Measurements from ENCODE around the gene NHERF2. TPM values are rescaled to one million over a fixed set of nuclear protein-coding genes. Genes with fewer than 3 reads are reported as not detected.

NHERF2 gene
- total and polyA plus RNA-seq, 9 of the 15 experiments (the other 6 are each of a cell fraction or from before 2014, with no cell fraction given): 0.15 to 42.0 (median 12.5) TPM

DNA sequence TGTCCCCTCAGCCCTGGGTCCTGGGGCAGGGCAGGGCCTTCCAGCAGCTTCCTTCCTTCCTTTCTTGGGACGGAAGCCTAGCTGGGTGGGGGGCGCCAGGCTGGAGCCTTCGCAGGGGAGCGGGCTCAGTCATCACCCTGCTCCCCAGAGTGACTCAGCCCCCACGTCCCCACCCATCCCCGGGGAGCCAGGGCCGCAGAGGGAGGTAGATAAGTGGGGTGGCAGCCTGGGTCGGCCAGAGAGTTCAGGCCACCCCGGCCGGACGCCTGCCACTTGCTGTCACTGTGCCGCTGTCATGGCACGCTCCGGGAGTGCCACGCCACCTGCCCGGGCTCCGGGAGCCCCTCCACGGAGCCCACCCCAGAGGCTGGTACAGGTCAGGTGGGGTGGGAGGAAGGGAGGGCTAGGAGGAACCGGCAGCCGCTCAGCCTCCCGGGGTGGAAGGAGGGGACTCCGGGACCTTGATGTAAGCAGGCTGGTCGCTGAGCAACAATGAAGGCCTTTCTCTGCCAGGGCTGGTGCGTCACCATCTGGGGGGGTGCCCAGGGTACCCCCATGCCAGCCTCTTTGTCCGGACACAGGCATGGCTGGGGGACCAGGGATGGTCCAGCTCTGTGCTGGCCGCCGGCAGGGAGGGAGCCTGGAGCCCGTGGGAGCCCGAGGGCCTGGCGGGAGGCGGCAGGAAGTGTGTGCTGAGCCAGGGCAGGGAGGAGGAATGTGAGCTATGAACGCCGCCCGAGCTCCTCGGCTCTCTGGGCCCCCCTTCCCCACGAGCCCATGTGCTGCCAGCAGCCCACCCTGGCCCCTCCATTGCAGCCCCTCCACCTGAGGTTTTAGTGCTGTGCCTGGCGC is 6.6 kb downstream of the NHERF2 start (continued):
- TF ChIP-seq, protein P1, sequence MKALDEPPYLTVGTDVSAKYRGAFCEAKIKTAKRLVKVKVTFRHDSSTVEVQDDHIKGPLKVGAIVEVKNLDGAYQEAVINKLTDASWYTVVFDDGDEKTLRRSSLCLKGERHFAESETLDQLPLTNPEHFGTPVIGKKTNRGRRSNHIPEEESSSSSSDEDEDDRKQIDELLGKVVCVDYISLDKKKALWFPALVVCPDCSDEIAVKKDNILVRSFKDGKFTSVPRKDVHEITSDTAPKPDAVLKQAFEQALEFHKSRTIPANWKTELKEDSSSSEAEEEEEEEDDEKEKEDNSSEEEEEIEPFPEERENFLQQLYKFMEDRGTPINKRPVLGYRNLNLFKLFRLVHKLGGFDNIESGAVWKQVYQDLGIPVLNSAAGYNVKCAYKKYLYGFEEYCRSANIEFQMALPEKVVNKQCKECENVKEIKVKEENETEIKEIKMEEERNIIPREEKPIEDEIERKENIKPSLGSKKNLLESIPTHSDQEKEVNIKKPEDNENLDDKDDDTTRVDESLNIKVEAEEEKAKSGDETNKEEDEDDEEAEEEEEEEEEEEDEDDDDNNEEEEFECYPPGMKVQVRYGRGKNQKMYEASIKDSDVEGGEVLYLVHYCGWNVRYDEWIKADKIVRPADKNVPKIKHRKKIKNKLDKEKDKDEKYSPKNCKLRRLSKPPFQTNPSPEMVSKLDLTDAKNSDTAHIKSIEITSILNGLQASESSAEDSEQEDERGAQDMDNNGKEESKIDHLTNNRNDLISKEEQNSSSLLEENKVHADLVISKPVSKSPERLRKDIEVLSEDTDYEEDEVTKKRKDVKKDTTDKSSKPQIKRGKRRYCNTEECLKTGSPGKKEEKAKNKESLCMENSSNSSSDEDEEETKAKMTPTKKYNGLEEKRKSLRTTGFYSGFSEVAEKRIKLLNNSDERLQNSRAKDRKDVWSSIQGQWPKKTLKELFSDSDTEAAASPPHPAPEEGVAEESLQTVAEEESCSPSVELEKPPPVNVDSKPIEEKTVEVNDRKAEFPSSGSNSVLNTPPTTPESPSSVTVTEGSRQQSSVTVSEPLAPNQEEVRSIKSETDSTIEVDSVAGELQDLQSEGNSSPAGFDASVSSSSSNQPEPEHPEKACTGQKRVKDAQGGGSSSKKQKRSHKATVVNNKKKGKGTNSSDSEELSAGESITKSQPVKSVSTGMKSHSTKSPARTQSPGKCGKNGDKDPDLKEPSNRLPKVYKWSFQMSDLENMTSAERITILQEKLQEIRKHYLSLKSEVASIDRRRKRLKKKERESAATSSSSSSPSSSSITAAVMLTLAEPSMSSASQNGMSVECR (CRISPR knock-in tag; IDR thresholded peaks at IDR 0.05): peak; percentile 31; the same call in 1 of the 2 replicates
- TF ChIP-seq, protein P2, sequence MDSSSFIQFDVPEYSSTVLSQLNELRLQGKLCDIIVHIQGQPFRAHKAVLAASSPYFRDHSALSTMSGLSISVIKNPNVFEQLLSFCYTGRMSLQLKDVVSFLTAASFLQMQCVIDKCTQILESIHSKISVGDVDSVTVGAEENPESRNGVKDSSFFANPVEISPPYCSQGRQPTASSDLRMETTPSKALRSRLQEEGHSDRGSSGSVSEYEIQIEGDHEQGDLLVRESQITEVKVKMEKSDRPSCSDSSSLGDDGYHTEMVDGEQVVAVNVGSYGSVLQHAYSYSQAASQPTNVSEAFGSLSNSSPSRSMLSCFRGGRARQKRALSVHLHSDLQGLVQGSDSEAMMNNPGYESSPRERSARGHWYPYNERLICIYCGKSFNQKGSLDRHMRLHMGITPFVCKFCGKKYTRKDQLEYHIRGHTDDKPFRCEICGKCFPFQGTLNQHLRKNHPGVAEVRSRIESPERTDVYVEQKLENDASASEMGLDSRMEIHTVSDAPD (CRISPR knock-in tag; IDR thresholded peaks at IDR 0.05): no peak
- TF ChIP-seq POLR2G (IDR thresholded peaks at IDR 0.05; ENCODE audit: low read depth, low read length) (peak; percentile 71), HNRNPK (IDR thresholded peaks at IDR 0.05; ENCODE audit: low read depth, low read length, poor library complexity, severe bottlenecking) (no peak), HLTF (IDR thresholded peaks at IDR 0.05) (no peak), ZNF764 (CRISPR knock-in tag; IDR thresholded peaks at IDR 0.05; ENCODE audit: low read depth) (no peak), NEUROD1 (IDR thresholded peaks at IDR 0.05; ENCODE audit: borderline replicate concordance, low read depth, low read length, partially characterized antibody) (no peak), PPARD (CRISPR knock-in tag; IDR thresholded peaks at IDR 0.05) (no peak), U2AF1 (optimal IDR thresholded peaks at IDR 0.05; ENCODE audit: low read depth, low read length) (no peak), SOX6 (IDR thresholded peaks at IDR 0.05) (no peak), GABPB2 (CRISPR knock-in tag; conservative IDR thresholded peaks at IDR 0.05) (no peak), KAT8 (IDR thresholded peaks at IDR 0.05; ENCODE audit: low read depth) (no peak)
- TF ChIP-seq, protein P3, sequence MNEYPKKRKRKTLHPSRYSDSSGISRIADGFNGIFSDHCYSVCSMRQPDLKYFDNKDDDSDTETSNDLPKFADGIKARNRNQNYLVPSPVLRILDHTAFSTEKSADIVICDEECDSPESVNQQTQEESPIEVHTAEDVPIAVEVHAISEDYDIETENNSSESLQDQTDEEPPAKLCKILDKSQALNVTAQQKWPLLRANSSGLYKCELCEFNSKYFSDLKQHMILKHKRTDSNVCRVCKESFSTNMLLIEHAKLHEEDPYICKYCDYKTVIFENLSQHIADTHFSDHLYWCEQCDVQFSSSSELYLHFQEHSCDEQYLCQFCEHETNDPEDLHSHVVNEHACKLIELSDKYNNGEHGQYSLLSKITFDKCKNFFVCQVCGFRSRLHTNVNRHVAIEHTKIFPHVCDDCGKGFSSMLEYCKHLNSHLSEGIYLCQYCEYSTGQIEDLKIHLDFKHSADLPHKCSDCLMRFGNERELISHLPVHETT (CRISPR knock-in tag; conservative IDR thresholded peaks at IDR 0.05 in 1 of 2, IDR thresholded peaks at IDR 0.05 in 1 of 2): 0 out of 4 replicates have a peak, but pooled peaks of 1 of the 2 experiments have one; percentile 32
- TF ChIP-seq, protein P4, sequence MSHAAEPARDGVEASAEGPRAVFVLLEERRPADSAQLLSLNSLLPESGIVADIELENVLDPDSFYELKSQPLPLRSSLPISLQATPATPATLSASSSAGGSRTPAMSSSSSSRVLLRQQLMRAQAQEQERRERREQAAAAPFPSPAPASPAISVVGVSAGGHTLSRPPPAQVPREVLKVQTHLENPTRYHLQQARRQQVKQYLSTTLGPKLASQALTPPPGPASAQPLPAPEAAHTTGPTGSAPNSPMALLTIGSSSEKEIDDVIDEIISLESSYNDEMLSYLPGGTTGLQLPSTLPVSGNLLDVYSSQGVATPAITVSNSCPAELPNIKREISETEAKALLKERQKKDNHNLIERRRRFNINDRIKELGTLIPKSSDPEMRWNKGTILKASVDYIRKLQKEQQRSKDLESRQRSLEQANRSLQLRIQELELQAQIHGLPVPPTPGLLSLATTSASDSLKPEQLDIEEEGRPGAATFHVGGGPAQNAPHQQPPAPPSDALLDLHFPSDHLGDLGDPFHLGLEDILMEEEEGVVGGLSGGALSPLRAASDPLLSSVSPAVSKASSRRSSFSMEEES (CRISPR knock-in tag; IDR thresholded peaks at IDR 0.05): no peak
- TF ChIP-seq, protein P5, sequence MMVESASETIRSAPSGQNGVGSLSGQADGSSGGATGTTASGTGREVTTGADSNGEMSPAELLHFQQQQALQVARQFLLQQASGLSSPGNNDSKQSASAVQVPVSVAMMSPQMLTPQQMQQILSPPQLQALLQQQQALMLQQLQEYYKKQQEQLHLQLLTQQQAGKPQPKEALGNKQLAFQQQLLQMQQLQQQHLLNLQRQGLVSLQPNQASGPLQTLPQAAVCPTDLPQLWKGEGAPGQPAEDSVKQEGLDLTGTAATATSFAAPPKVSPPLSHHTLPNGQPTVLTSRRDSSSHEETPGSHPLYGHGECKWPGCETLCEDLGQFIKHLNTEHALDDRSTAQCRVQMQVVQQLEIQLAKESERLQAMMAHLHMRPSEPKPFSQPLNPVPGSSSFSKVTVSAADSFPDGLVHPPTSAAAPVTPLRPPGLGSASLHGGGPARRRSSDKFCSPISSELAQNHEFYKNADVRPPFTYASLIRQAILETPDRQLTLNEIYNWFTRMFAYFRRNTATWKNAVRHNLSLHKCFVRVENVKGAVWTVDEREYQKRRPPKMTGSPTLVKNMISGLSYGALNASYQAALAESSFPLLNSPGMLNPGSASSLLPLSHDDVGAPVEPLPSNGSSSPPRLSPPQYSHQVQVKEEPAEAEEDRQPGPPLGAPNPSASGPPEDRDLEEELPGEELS (CRISPR knock-in tag; IDR thresholded peaks at IDR 0.05; ENCODE audit: borderline replicate concordance): no peak

Data from K562 (cell line).